Right forelimb (tissue), 1 donor: ENCODE data around the gene PAMR1.
A peak's percentile ranks its signal among the peaks of the same experiment; 100 is the strongest.
"Not testable (repeated sequence)": the region's sequence is repeated elsewhere in the genome, so short reads cannot be mapped to it uniquely, and the experiment has no call there.

Experiments used
- DNase-seq: peaks from one replicate; pipeline ENCODE4 v3.0.0-alpha.2; 2018

The PAMR1 gene

DNA sequence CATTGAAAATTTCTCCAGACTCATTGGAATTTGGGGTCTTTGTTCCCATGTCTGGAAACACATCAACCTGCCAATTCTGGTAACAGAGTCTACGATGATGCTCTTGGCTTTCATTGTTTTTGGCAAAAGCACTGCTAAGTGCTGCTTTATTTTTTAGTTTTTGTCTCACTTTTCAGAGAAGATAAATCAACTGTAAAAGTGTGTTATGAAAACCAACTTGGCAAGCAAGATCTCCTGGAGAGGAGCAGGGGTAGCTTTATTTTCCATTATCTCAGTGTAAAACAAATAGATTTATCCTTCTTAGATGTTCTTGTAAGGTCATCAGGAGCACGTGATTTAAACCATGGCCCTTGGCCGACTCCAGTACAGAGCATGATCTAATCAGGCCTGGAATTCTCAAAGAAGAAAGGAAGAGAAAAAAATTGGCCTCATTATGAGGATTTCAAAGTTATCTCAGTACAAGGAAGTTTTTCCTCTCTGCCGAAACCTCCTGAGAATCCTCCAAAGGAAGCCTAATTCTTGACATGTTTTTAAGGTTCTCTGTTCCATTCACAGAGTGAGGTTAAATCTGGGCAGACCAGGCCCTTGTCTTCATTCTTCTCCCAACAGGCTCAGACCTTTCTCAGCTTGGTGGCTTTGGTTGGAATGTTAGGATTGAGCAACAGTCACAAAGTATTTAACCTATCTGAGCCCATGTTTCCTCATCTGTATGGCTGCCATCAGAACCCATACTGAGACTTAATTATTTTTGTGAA is 16.4 kb upstream of the PAMR1 start:
- DNase-seq = no peak

GRCh38 chr11:35540526-35540925 is 15.1 kb upstream of the PAMR1 start:
- DNase-seq = no peak

- DNase-seq = no peak
These were observed 14.4 kb upstream of the PAMR1 start for GRCh38 chr11:35539781-35540281.

DNA sequence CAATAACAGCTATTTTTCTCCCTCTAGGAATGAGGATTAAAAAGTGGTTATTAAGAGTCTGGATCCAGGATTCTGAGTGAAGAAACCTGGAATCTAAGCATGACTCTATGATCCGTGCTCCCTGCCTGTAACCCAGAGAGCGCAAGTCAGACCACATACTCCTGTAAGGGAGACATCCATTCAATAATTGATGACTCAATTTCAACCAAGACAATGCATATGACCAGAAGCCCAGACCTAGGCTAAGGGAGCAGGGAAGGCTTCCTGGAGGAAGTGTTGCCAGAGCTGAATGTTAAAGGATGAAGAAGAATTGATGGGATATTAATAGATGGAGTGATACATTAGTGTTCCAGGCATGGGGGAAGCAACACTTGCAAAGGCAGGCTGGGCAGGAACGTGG is 13.8 kb upstream of the PAMR1 start:
- no peak for DNase-seq

GRCh38 chr11:35536470-35536869 is 11.1 kb upstream of the PAMR1 start:
- no peak for DNase-seq

DNA sequence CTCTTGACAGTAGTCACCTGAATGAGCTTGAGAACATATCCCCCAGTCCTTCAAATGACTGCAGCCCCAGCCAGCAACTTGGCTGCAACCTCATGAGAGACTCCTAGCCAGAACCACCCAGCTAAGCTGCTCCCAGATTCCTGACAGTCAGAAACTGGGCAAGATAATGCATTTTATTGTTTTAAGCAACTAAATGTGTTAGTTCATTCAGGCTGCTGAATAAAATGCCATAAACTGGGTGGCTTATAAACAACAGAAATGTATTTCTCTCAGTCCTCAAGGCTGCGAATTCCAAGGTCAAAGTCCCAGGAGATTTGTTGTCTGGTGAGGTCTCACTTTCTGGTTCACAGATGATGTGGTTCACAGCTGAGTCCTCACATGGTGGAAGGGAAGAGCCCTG is 5.8 kb upstream of the PAMR1 start:
- no peak for DNase-seq

- peak; percentile 46 for DNase-seq
These were observed 4.6 kb upstream of the PAMR1 start for GRCh38 chr11:35529971-35530495.

- no peak for DNase-seq
These were observed 965 bp upstream of the PAMR1 start for GRCh38 chr11:35526370-35526792.

GRCh38 chr11:35524780-35525179 is 636 bp downstream of the PAMR1 start:
- DNase-seq = no peak

DNA sequence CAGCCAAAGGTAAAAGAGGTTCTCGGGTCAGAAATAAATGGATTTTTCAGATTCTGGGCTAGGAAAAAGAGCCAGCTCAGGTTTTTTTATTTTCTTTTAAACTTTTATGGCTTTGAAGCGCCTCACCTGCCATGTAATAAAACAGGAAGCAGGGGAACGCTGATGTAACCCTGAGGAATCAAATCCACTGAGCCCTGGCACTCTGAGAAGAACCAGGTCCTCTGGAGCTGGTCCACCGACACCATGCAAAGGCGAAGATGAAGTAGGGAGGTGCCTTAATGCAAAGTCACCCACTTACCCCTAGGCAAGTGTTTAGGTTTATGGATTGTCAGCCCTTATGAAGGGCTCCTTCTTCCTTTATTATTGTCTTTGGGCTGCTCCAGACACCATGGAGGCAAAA is 1.6 kb downstream of the PAMR1 start:
- no peak for DNase-seq

GRCh38 chr11:35523331-35523768 is 2.1 kb downstream of the PAMR1 start:
- peak; percentile 46 for DNase-seq

DNA sequence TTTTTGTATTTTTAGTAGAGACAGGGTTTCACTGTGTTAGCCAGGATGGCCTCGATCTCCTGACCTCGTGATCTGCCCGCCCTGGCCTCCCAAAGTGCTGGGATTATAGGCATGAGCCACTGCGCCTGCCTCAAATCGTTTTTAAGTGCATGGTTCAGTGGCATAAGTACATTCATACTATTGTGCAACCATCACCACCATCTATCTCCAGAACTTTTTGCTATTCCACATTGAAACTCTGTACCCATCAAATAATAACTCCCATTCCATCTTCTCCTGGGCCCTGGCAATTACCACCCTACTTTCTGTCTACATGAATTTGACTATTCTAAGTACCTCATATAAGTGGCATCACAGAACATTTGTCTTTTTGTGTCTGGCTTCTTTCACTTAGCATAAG is 3.3 kb downstream of the PAMR1 start:
- DNase-seq = not testable (repeated sequence)

DNA sequence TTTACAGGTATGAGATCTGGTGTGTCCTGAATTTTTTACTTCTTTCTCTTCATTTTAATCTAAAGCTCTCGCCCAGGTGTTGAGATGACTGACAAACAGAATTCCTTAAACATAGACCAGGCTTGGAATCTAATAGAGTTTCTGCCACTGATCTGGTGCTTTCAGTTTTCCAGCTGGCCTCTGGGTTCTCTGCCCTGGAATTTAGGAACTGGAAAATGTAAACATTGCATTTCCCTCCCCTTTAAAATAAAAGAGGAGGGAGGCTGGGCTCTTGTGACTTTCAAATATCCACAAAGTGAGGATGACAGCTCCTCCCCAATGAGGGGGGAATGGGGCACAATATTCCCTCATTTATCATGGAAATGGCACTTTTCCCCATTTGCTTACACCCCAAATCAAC is 5.0 kb downstream of the PAMR1 start:
- DNase-seq = no peak

- no peak for DNase-seq
These were observed 6.7 kb downstream of the PAMR1 start for GRCh38 chr11:35518766-35519165.

GRCh38 chr11:35517481-35517880 is 7.9 kb downstream of the PAMR1 start:
- no peak for DNase-seq

- no peak for DNase-seq
These were observed 9.0 kb downstream of the PAMR1 start for GRCh38 chr11:35516403-35516802.

GRCh38 chr11:35515224-35515623 is 10.2 kb downstream of the PAMR1 start:
- DNase-seq = no peak

DNA sequence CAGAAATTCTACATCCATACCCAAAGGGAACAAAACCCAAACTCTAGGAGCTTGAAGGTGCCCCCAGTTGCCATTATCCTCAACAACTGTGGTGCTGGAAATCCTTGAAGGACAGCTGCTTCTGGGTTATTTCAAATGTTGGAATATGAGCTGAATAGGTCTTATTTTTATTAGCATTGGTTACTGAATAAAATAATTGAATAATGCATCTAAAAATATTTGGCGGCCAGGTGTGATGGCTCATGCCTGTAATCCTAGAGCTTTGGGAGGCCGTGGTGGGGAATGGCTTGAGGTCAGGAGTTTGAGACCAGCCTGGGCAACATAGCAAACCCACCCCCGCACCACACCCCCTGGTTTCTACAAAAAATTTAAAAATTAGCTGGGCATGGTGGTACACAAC is 10.9 kb downstream of the PAMR1 start:
- no peak for DNase-seq

- no peak for DNase-seq
These were observed 13.8 kb downstream of the PAMR1 start for GRCh38 chr11:35511666-35512065.

DNA sequence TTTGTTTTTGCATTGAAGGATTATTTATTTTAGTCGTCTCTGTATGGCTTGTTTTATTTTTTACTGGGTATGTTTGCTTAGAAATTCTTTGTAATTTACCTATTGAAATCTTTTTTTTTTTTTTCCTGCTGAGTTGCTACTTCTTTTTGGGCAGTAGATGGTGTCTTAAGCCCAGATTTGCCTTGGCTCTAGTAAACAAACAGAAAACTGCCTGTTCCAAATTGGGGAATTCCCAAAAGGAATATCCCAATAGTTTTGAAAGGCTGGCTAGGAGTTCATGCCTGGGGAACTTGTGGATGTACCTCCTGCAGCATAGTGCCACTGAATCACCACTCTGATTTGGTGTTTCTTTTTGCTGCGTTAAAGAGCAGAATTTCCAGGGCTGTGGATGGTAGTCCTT is 17.7 kb downstream of the PAMR1 start:
- DNase-seq = no peak

- DNase-seq = no peak
These were observed 23.6 kb downstream of the PAMR1 start for GRCh38 chr11:35501776-35502175.

GRCh38 chr11:35500744-35501143 is 24.7 kb downstream of the PAMR1 start:
- no peak for DNase-seq

- no peak for DNase-seq
These were observed 29.0 kb downstream of the PAMR1 start for GRCh38 chr11:35496416-35496815.

GRCh38 chr11:35494957-35495490 is 30.4 kb downstream of the PAMR1 start:
- DNase-seq = no peak
